PC-9 (cell line): ENCODE data around the gene ENO4.

Experiments
- CTCF ChIP-seq: fragments of 200-600 bp; sonication (generic); conservative IDR thresholded peaks from 2 replicates; pipeline ENCODE4 v1.6.1; 2017; ENCODE audit warnings: mixed run types, antibody characterized with exemption, mild to moderate bottlenecking, moderate library complexity
- EZH2 ChIP-seq: fragments of 200-600 bp; sonication (generic); IDR thresholded peaks from 2 replicates; pipeline ENCODE4 v1.8.0; 2017; ENCODE audit warnings: antibody characterized with exemption, low read depth

GRCh38 chr10:116915340-116915739 is 66.0 kb downstream of the ENO4 start:
- TF ChIP-seq EZH2: no peak
- TF ChIP-seq CTCF: no peak
